H1 (cell line): ENCODE results near the gene CDC5L. TPM values are rescaled to one million over a fixed set of nuclear protein-coding genes. Genes with fewer than 3 reads are reported as not detected.

ENCODE experiments used
- CTBP2 ChIP-seq: IDR thresholded peaks from 2 replicates; pipeline ENCODE4 v1.7.0; 2011; ENCODE audit warnings: borderline replicate concordance, mild to moderate bottlenecking, moderate library complexity, mixed read lengths, low read length; ENCODE audit not compliant: insufficient read depth, insufficient read length
- HDAC6 ChIP-seq: IDR thresholded peaks from one replicate; pipeline ENCODE4 v1.7.1; 2012; ENCODE audit warnings: low read depth, mild to moderate bottlenecking, inconsistent platforms, low read length, moderate library complexity
- RFX5 ChIP-seq: IDR thresholded peaks from 2 replicates; pipeline ENCODE4 v1.6.1; 2011; ENCODE audit warnings: low read depth, low read length, improper control_type of control experiment, borderline replicate concordance
- SIRT6 ChIP-seq: IDR thresholded peaks from one replicate; pipeline ENCODE4 v1.7.1; 2012; ENCODE audit warnings: low read length, inconsistent platforms
- polyA plus RNA-seq, 7 experiments: library from polyadenylated mRNA; depleted of rRNA in 3 of 7; stranded (reverse) in 5 of 7; unstranded in 2 of 7; fragments of >200 nt in 5 of 7; fragments of 200-250 nt in 2 of 7; gene quantifications; 1 replicate in 5 of 7; 2 replicates in 1 of 7; 4 replicates in 1 of 7; pipeline versions ENCODE4 v1.2.1 to v1.2.3, GENCODE V29; 2011 to 2013; ENCODE audit warnings: missing spikeins in 2 of 7, mixed read lengths in 2 of 7
- total RNA-seq: library from RNA; stranded (reverse); fragmentation: NEBNext Ultra II Directional; extraction: Animal tissue kit (Norgen Biotek cat#: 25700); gene quantifications from 2 replicates; pipeline ENCODE4 v1.2.1, GENCODE V29; 2021

CDC5L gene
- total and polyA plus RNA-seq, 2 of the 8 experiments (the other 6 are each of a cell fraction or from before 2014, with no cell fraction given), result 8.4 to 32.8 TPM

DNA sequence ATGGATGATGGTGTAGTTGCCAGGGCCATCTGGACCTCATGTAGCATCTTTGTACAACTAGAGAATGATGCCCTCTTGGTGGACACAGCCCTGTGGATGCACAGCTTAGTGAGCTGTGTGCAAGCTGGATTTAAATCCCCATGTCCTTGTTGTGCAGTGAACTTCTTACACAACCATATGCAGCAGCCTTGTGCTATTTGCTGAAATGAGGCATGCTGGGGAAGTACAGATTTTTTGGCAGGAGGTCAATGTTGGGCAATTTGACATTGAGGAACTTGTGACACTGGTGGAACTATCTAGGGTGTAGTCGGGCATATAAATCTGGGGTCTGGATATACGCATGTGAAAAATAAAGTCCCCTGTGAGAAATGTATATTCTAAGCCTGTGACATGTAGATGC is 5.8 kb upstream of the CDC5L start (continued):
- TF ChIP-seq HDAC6, result no peak
- no peak for TF ChIP-seq RFX5
- TF ChIP-seq CTBP2, result no peak
- TF ChIP-seq SIRT6, result no peak
